Spleen (tissue), 11 donors: ENCODE measurements around the gene REEP5. TPM values are rescaled to one million over a fixed set of nuclear protein-coding genes. Genes with fewer than 3 reads are reported as not detected.
A peak's percentile ranks its signal among the peaks of the same experiment; 100 is the strongest.

Experiments used
- DNase-seq: peaks from one replicate; pipeline ENCODE4 v3.0.0-alpha.2; 2020
- H3K27ac ChIP-seq, 8 donors: fragments of 200-600 bp; sonication (generic) in 7 of 8; 1 replicate in 4 of 8; 2 replicates in 4 of 8; pipeline versions ENCODE4 v1.5.0 to v1.8.0; 2016 to 2021; ENCODE audit warnings: inconsistent platforms in 4 of 8, mild to moderate bottlenecking in 4 of 8, moderate library complexity in 1 of 8
- H3K27me3 ChIP-seq, 7 donors: fragments of 200-600 bp; sonication (generic) in 6 of 7; replicated peaks in 1 of 7; 1 replicate in 4 of 7; 2 replicates in 3 of 7; pipeline versions ENCODE4 v1.5.0 to v1.8.0; 2016 to 2021; ENCODE audit warnings: inconsistent platforms in 3 of 7, mild to moderate bottlenecking in 1 of 7
- H3K36me3 ChIP-seq, 6 donors: fragments of 200-600 bp; sonication (generic) in 5 of 6; 1 replicate in 4 of 6; 2 replicates in 2 of 6; pipeline versions ENCODE4 v1.5.0 to v1.8.0; 2016 to 2021; ENCODE audit warnings: inconsistent platforms in 2 of 6
- H3K4me1 ChIP-seq, 6 donors: fragments of 200-600 bp; sonication (generic) in 5 of 6; 1 replicate in 3 of 6; 2 replicates in 3 of 6; pipeline versions ENCODE4 v1.5.0 to v1.8.0; 2016 to 2021; ENCODE audit warnings: inconsistent platforms in 3 of 6
- H3K4me3 ChIP-seq, 8 donors: fragments of 200-600 bp; sonication (generic) in 7 of 8; 1 replicate in 4 of 8; 2 replicates in 4 of 8; pipeline versions ENCODE4 v1.5.0 to v1.8.0; 2016 to 2021; ENCODE audit warnings: inconsistent platforms in 4 of 8, mild to moderate bottlenecking in 4 of 8, moderate library complexity in 2 of 8
- H3K9me3 ChIP-seq, 8 donors: fragments of 200-600 bp; sonication (generic) in 7 of 8; 1 replicate in 4 of 8; 2 replicates in 4 of 8; pipeline versions ENCODE4 v1.5.0 to v1.8.0; 2016 to 2021; ENCODE audit warnings: inconsistent platforms in 4 of 8
- POLR2A ChIP-seq, 3 donors: fragments of 450-650 bp; IDR thresholded peaks; one replicate each; pipeline ENCODE4 v1.5.1; 2017; ENCODE audit warnings: antibody characterized with exemption in 3 of 3, mild to moderate bottlenecking in 1 of 3
- POLR2AphosphoS5 ChIP-seq, 3 donors: sonication (generic); formaldehyde crosslinking; IDR thresholded peaks; one replicate each; pipeline ENCODE4 v1.5.1; 2017; ENCODE audit warnings: antibody characterized with exemption in 3 of 3
- WGBS, 5 donors: extraction: QIAGEN DNeasy Blood & Tissue Kit in 3 of 5; methylation state at CpG; one replicate each; pipeline versions ENCODE4 v1.1.5 to v1.1.7; 2013 to 2018; 5-methylcytosine and 5-hydroxymethylcytosine counted together
- intact Hi-C: fragments of 100-400 bp; cut with DNase I; formaldehyde crosslinking; loops from one replicate; pipeline ENCODE4 v1.15.0; 2023; ENCODE audit warnings: low total_unique reads
- polyA plus RNA-seq, 3 donors: library from polyadenylated mRNA; stranded (reverse); fragments of 200-250 nt; gene quantifications; one replicate each; pipeline ENCODE4 v1.2.1, GENCODE V29; 2013
- total RNA-seq, 7 donors: library from RNA; depleted of rRNA in 3 of 7; stranded (reverse); fragments of >200 nt in 3 of 7; fragmentation: NEBNext Ultra II Directional in 4 of 7; extraction: Animal tissue kit (Norgen Biotek cat#: 25700) in 4 of 7; gene quantifications; one replicate each; pipeline versions ENCODE4 v1.1.0 to v1.2.1, GENCODE V29; 2016 to 2021
- TF ChIP-seq, protein P1 (sequence below), 11 experiments: fragments of 200-600 bp in 7 of 11; fragments of 450-650 bp in 4 of 11; sonication (generic) in 4 of 11; IDR thresholded peaks in 8 of 11; conservative IDR thresholded peaks in 3 of 11; 1 replicate in 7 of 11; 2 replicates in 4 of 11; pipeline versions ENCODE4 v1.4.0 to v1.8.0; 2016 to 2021; ENCODE audit warnings: antibody characterized with exemption in 11 of 11, inconsistent platforms in 4 of 11, mild to moderate bottlenecking in 1 of 11
- donor health status: healthy with polysubstance abuse.
- donor health status: DM: no; HTN: no; CAD: no; lungs with moderate emphysema.
- donor health status: DM: no; HTN: no; CAD: no.
- donor health status: Bipolar disorder and iron deficiency.
- donor health status: healthy.
- donor health status: DM: no; HTN: no; CAD: no.
- donor health status: DM: yes; HTN: yes; CAD: no.

REEP5 gene
- total and polyA plus RNA-seq, 10 donors = 25.3 to 84.8 (median 60.9) TPM

GRCh38 chr5:112878101-112878500 is 43.9 kb downstream of the REEP5 start:
- H3K4me1 ChIP-seq = peaks cover 0 to 39% (median 10%) of the 10 kb centered on the region in 6 donors

GRCh38 chr5:112876362-112876761 is 45.7 kb downstream of the REEP5 start:
- TF ChIP-seq POLR2AphosphoS5 (IDR thresholded peaks at IDR 0.05) = no peak
- TF ChIP-seq, protein P1, sequence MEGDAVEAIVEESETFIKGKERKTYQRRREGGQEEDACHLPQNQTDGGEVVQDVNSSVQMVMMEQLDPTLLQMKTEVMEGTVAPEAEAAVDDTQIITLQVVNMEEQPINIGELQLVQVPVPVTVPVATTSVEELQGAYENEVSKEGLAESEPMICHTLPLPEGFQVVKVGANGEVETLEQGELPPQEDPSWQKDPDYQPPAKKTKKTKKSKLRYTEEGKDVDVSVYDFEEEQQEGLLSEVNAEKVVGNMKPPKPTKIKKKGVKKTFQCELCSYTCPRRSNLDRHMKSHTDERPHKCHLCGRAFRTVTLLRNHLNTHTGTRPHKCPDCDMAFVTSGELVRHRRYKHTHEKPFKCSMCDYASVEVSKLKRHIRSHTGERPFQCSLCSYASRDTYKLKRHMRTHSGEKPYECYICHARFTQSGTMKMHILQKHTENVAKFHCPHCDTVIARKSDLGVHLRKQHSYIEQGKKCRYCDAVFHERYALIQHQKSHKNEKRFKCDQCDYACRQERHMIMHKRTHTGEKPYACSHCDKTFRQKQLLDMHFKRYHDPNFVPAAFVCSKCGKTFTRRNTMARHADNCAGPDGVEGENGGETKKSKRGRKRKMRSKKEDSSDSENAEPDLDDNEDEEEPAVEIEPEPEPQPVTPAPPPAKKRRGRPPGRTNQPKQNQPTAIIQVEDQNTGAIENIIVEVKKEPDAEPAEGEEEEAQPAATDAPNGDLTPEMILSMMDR (IDR thresholded peaks at IDR 0.05 in 8 of 11, conservative IDR thresholded peaks at IDR 0.05 in 3 of 11) = no peak
- no peak for TF ChIP-seq POLR2A (IDR thresholded peaks at IDR 0.05)
- DNase-seq = no peak
- Histone ChIP-seq H3K27ac (no peak overlapping the region), H3K4me1 (peaks cover 0 to 33% (median 10%) of the 10 kb centered on the region in 6 donors), H3K4me3 (no peak overlapping the region), H3K9me3 (no peaks in the 10 kb centered on the region), H3K36me3 (peaks cover 6 to 85% (median 38%) of the 10 kb centered on the region in 6 donors), H3K27me3 (no peaks in the 10 kb centered on the region)
- WGBS, 5 donors = 81 to 95% (median 84%) methylated on average over 2 of the region's 2 CpGs
- intact Hi-C loops = no loop called here

More at GRCh38 chr5:112878101-112878500, 43.9 kb downstream of the REEP5 start:
- no peaks in the 10 kb centered on the region for H3K9me3 ChIP-seq
- H3K27ac ChIP-seq = peak overlapping the region in 3 of 8 donors; percentile 1 to 42 (median 22)
- H3K4me3 ChIP-seq = no peak overlapping the region
- intact Hi-C loops = no loop called here
- no peak for DNase-seq
- H3K36me3 ChIP-seq = peaks cover 6 to 96% (median 52%) of the 10 kb centered on the region in 6 donors
- WGBS, 5 donors = 70 to 94% (median 83%) methylated on average over 4 of the region's 4 CpGs
- H3K27me3 ChIP-seq = no peaks in the 10 kb centered on the region
- no peak for TF ChIP-seq POLR2A (IDR thresholded peaks at IDR 0.05)
- TF ChIP-seq POLR2AphosphoS5 (IDR thresholded peaks at IDR 0.05) = no peak
- TF ChIP-seq, protein P1 (IDR thresholded peaks at IDR 0.05 in 8 of 11, conservative IDR thresholded peaks at IDR 0.05 in 3 of 11) = no peak

DNA sequence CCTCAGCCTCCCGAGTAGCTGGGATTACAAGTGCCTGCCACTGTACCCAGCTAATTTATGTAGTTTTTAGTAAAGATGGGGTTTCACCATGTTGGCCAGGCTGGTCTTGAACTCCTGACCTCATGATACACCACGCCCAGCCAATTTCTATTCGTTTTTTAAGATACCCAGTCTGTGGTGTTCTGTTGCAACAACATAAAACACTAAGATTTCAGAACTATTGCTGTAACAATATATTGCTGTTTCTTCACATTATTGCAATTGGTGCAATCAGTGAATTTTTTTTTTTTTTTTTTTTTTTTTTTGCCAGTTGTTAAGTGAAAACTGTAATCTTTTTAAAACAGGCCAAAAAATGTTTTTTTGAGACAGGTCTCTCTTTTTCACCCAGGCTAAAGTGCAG is 51.1 kb downstream of the REEP5 start:
- DNase-seq = no peak
- TF ChIP-seq POLR2AphosphoS5 (IDR thresholded peaks at IDR 0.05) (no peak), POLR2A (IDR thresholded peaks at IDR 0.05) (no peak)
- TF ChIP-seq, protein P1 (IDR thresholded peaks at IDR 0.05 in 8 of 11, conservative IDR thresholded peaks at IDR 0.05 in 3 of 11) = no peak
- H3K36me3 ChIP-seq = peaks cover 0 to 84% (median 45%) of the 10 kb centered on the region in 6 donors
- no peaks in the 10 kb centered on the region for H3K9me3 ChIP-seq
- WGBS, 5 donors = 50 to 75% (median 69%) methylated on average over 3 of the region's 3 CpGs
- no peaks in the 10 kb centered on the region for H3K27me3 ChIP-seq
- H3K4me1 ChIP-seq = peaks cover 0 to 17% (median 0%) of the 10 kb centered on the region in 6 donors
- H3K27ac ChIP-seq = no peak overlapping the region
- intact Hi-C loops = no loop called here
- H3K4me3 ChIP-seq = no peak overlapping the region

- no peaks in the 10 kb centered on the region for H3K27me3 ChIP-seq
- 89 to 99% (median 94%) methylated on average over 3 of the region's 3 CpGs for WGBS, 5 donors
- no peak overlapping the region for H3K4me3 ChIP-seq
- peaks cover 0 to 20% (median 0%) of the 10 kb centered on the region in 6 donors for H3K4me1 ChIP-seq
- no peaks in the 10 kb centered on the region for H3K9me3 ChIP-seq
- H3K27ac ChIP-seq = no peak overlapping the region
- H3K36me3 ChIP-seq = peaks cover 0 to 84% (median 51%) of the 10 kb centered on the region in 6 donors
- TF ChIP-seq POLR2AphosphoS5 (IDR thresholded peaks at IDR 0.05) (no peak), POLR2A (IDR thresholded peaks at IDR 0.05) (no peak)
- TF ChIP-seq, protein P1 (IDR thresholded peaks at IDR 0.05 in 8 of 11, conservative IDR thresholded peaks at IDR 0.05 in 3 of 11) = no peak
- no peak for DNase-seq
- intact Hi-C loops = no loop called here
Observed at GRCh38 chr5:112869948-112870347, 52.1 kb downstream of the REEP5 start.
